DMS53 (cell line): Measurements from ENCODE around the gene PTCD3.

Experiments
- DNase-seq: peaks from one replicate; lab custom pipeline; 2025; lab: John Stamatoyannopoulos, UW

Gene PTCD3

DNA sequence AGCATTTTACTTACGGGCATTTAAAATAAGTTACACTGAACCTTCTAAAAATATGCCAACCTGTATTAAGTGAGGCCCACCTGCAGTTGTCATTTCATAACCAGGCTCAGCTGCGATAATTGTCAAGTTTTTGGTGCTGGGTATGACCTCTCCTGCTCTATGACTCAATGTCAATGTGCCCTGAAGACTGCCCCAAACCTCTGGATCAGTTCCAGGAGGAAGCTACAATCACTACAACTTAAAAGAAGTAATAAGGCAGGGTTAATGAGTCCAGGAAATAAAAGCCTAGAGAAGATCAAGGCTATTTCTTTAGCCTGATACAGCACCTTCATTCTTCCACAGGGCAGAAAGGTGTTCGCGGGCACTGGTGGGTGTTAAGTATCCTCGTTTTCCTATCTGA is 23.3 kb upstream of the PTCD3 start:
- DNase-seq = no peak

DNA sequence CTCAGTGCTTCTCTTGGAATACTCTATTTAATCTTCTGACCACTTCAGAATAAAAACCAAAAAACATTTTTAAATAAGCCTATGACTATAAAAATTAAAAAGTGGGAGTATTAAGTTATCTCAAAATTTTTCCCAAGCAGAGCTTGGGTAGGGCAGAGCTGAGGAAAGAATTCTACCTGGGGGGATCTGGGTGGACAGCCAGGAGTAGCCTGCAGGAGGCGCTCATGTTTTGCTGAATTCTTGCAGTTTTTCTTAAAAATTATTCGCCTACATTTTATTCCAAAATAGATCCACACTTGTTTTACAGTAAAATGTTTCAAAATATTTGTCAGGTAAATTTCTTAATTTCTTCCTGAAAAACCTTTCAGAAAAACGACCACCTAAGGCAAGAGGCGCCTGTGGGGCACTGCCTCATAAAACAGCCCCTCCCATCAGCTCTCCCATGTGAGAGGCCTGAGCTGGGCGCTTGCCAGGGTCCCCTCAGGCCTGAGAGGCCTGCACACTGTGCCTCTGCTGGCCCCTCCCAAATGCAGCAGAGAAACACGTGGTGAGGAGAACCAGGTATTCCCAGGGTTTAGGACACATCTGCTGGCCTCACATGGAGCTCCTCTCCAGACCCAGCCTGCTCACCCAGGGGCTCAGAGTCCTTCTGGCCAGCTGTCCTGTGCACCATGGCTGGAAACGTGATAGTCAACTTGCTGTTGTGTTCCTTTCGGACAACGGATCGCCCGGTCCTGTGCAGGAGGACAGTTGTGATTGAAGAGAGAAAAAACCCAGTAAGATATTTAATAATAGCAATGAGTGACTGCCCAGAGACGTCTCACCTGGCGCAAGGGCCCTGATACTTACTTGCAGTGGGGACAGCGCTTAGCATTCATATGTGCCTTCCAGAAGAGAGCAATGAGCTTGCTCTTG is 17.8 kb upstream of the PTCD3 start:
- peak; percentile 22 for DNase-seq

DNA sequence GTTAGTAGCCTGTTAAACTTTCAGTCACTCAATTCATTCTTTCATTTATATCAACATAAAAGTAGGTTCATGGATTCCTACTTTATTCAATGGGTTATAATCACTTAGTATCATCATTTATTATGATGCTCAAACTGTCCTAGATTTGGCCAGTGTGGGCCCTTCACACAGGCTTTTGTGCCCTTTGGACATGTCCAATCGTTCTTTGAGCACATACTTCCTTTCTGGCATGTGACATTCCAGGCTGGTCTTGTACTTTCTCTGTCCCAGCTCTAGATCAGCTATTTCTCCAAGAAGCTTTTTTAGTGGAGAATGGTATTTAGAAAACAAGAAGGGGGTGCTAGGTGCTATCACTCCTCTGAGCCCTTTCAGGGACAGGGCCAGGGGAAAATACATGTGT is 11.8 kb upstream of the PTCD3 start:
- DNase-seq = no peak

DNA sequence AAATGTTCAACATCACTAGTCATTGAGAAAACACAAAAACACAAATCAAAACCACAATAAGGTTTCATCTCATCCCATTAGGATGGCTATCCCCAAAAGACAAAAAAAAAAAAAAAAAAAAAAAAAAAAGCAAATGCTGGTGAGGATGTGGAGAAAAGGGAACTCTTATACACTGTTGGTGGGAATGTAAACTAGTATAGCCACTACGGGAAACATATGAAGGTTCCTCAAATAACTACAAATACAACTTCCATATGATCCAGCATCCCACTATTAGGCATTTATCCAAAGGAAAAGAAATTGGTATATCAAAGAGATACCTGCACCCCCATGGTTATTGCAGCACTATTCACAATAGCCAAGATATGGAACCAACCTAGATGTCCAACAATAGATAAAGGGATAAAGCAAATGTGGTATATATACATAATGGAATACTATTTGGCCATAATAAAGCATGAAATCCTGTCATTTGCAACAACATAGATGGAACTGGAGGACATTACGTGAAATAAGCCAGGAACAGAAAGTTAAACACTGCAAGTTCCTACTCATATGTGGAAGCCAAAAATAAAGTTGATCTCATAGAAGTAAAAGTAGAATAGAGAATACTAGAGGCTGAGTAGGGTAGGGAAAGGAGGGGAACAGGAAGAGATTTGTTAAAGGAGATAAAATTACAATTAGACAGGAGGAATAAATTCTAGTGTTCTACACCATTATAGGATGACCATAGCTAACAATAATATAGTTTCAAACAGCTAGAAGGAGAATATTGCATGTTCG is 8.7 kb upstream of the PTCD3 start:
- no peak for DNase-seq

DNA sequence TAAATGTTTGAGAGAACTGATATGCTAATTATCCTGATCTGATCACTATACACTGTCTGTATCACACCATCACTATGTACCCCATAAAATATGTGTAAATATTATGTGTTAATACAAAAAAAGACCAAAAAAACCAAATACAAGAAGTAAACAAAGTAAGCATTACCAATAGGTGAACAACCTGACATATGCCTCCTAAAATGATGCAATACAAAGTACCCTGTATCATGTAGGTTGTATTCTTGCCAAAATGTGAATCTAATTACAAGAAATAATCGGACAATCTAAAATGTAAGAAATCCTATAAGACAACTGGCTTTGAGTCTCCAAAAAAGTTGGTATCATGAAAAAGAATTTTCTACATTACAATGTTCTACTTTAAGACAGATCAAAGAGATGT is 8.1 kb upstream of the PTCD3 start:
- no peak for DNase-seq

DNA sequence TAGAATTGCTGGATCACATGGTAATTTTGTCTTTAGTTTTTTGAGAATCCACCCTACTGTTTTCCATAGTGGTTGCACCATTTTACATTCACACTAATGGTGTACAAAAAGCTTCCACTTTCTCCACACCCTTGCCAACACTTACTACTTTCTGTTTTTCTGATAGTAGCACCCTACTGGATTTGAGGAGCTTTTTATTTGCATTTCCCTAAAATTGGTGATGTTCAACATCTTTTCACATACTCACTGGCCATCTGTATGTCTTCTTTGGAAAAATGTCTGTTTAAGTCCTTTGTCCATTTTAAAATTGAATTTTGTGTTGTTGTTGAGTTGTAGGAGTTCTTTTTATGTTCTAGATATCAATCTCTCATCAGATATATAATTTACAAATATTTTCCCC is 3.9 kb upstream of the PTCD3 start:
- no peak for DNase-seq

DNA sequence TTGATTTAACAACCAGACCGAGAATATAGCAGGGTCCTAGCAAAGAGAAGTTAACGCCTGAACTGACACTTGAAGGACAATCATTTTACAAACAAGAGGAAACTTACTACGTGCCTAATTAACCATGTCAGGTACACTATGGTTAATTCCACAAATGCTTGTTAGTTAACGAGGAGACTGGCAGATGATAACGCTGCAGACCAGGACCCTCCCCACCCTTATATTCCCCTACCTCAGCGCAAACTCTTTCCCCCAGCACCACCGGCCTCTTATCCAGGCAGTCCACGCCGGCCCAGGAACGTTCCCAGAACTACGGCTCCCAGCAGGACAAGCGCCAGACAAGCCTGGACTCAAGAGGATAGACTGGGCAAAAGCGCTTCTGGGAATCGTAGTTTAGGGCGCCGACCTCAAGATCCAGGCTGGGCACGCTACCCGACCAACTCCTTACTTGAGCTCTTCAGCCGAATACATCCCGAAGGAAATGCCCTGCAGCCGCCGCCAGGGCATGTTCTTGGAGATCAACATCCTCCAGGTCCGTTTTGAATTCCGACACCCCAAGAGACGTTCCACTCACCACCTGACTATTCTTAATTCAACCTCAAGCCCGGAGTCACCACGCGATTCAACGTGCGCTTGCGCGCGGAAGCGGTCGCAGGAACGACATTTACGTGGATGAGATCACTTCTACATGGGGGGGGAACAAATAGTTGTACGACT is 625 bp upstream of the PTCD3 start, which contains the start of gene POLR1A:
TSS of gene POLR1A (minus strand) at position 635 of the 717 bp plus-strand sequence. CDS start at position 525, 110 bp downstream.
- peak; percentile 98 for DNase-seq

DNA sequence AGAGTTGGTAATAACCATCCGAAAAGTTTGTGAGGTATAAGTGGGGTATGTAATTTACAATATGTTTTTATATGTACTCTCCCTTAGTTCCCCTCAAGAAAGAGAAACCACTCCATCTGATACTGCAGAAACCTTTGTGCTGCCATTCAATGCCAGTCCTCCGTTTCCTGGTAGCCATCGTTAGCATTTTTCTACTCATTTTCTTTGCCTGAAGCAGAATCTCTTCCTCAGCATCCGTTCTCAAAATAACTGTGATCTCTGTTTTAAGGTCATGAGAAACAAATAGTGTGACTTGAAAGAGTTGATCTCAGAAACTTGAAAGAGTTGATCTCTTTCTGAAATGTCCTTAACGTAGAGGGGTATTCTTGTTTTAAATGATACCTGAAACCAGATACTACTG is 996 bp downstream of the PTCD3 start:
- peak; percentile 19 for DNase-seq

DNA sequence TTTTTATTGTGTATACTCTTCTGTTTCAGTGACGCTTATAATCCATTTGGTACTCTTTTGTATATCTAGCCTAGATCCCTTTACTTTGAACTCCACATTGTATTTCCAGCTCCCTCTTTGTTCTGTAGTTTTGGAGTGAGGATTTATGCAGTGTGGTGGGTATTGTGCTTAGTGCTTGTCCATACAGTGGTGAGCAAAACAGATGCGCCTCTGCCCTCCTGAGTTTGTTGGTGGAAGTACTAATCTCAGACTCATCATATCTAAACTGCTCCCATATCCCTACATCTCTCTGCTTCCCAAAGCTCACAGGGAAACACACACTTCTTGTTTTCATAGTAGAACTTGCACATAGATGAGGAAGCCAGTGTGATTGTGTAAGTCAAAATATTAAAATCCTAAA is 12.1 kb downstream of the PTCD3 start:
- DNase-seq = no peak

DNA sequence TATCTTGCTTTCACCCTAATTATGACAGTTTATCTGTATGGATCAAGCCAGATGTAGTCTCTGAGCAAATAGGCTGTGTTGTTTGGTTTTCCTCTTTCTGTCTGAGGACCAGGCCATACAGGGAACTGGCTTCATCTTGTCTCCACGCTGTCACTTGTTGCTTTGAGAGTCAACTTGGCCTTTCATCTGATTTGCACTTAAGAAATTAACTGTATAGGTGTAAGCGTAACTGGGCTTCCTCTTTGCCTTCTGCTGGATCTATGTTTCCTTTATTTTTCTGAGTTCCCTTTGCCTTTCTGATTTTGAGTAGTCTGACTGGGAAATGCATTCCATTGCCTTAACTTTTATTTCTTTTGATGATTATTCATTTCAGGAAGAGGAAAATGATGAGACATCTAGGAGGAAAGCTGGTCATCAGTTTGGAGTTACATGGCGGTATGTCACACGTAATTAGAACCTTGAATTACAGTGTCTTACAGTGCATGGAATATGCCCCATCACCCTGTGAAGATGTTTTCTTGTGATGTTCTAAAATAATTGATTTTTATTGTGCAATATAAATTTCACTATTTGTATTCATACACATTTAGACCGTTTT is 17.4 kb downstream of the PTCD3 start:
- no peak for DNase-seq

DNA sequence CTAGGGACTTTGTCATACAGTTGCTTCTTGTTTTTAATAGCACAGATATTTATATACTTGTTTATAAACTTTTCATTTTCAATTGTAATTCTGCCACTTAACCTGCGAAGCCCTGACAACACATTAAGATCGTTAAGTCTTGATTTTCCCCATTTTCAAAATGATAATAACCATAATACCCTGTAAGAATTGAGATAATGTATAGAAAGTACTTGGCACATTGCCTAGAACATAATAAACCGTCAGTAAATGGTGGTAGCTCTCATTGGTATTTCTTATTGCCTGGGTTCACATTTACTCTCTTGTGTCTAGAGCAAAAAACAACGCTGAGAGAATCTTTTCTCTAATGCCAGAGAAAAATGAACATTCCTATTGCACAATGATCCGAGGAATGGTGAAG is 18.6 kb downstream of the PTCD3 start:
- DNase-seq = no peak

DNA sequence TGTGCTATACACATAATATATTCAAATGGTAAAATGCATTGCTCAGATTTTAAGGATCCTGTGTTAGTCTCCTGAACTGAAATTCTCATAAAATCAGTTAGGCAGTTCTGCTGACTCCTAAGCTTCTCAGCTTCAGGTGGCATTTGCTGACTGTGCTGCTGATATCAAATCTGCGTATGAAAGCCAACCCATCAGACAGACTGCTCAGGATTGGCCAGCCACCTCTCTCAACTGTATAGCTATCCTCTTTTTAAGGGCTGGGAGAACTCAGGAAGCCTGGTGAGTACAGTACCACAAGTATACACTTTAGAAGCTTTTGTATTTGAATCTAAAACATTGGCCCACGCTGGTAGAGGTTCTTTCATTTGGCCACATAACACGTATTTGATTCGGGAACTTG is 28.7 kb downstream of the PTCD3 start:
- DNase-seq = no peak

DNA sequence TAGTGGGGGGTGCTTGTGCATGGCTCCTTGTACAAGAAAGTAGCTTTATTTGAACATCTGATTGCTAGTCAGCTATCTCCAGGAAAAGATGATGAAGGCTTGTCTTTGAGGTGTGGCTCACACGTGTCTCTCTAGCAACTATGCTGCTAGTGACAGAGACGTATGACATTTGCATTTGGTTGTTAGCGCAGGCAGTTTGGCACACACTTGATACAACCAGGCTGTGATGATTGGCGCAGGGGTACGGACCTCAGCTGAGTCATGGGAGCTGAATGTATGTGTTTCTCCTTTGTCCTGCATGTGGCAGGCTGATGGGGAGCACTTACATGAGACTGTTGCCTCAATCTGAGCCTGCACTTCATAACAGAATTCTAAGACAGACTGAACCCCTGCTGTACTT is 29.6 kb downstream of the PTCD3 start:
- DNase-seq = no peak

DNA sequence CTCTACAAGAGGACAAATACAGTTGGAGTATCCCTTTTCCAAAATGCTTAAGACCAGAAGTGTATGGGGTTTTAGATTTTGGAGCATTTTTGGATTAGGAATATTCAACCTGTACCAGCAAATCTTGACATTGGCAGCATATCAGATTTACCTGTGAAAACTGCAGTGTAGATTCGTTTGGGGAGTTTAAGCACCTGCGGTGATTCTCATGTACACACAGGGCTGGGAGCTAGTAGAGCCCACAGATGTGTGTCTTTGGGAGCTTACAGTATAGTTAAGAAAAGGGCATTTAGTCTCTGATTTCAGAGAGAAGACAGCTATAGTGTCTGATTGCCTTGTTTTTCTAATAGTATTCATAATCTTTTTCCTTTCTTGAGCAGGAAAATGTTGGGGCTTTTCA is 30.1 kb downstream of the PTCD3 start:
- no peak for DNase-seq

DNA sequence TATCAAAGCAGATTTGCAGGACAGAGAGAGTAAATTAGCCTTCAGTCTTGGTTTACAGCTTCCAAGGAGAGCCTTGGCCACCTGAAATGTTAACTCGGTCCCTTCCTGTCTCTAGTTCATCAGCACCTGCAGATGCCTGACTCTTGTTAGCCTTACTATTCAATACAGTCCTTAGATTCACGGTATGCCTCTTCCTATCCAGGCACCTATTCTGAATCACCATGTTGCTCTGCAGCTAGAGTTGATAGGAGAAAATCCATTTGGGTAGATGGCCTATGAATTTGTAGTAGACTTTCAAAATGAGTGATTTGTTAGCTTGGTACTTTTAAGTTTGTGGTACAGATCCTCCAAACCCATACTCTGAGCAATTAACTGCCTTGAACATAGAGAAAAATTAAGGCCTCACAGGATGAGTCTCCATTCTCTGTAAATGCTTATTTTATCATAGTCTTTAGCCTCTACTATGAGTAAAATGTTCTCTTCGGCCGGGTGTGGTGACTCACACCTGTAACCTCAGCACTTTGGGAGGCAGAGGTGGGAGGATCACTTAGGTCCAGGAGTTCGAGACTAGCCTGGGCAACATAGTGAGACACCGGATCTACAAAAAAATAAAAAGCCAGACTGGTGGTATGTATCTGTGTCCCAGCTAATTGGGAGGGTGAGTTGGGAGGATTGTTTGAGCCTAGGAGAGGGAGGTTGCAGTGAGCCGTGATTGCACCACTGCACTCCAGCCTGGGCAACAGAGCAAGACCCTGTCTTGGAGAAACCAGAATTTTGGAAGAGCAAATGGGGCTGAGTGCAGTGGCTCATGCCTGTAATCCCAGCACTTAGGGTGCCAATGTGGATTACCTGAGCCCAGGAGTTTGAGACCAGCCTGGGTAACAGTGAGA is 32.9 kb downstream of the PTCD3 start:
- no peak for DNase-seq

DNA sequence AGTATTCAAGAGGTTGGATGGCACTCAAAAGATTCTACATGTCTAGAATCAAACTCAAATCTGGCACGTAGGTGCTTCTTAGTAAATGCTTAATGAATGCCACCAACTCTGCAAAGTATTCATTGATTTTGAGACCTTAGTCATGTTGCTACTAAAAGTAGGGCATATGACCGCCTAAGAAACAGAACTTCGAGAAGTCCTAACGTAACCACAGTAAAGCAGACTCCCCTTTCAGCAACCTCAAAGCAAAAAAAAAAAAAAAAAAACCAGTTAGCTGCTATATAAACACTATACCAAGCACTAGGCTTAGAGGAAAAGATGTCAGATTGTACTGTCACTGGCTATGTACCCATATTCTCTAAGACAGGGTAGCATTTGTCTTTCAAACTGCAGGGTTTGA is 33.9 kb downstream of the PTCD3 start:
- no peak for DNase-seq

DNA sequence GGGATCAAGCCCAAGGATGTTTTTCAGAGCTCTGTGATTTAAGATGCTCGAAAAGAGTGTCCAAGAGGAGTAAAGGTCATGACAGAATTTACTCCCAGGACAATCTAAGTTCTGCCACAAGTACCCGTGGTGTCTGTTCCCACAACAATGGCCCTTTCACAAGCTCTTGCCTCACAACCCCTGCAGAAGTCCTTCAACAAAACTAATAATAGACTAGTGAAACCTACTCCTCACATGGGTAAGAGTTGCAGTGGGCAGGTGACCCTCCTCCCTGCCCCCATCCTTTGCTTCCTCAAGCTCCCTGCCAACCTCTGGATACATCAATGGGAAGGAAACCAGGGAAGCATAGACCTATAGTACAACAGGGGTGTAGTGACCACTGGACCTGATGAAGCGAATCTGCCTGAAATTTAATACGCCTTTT is 34.9 kb downstream of the PTCD3 start:
- no peak for DNase-seq

DNA sequence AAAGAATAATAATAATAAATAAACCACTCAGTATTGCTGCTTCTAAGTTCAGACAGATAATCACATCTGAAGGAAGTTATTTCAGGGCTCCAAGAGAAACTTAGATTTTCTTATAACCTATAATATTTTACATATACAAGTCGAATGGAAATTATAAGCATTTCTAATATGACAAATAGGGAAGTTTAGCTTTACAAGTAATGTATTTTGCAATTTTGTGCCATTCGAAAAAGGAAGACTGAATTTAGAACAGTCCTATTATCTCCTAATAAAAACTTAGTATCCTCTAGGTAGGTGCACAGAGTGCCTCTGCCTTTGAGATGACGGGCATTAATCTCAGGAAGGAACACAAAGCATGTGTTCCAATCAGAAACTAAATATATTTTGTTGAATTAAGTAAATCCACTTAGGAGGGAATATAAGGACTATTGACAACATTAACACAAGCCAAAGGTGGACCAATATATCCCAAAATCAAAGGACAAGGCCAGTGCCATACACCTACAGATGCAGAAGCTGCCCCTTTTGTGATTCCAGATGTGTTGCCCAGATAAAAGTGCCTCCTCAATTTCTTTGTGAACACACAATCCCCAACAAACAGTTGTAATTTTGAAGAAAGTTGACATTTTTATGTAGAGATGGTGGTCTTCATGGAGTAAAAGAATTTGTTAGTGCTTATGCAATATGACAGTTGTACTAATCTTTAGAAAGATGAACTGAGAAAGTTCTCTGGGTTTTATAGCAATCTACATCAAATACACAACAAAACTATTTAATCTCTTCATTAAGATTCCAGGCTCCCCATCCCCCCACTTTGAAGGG is 36.6 kb downstream of the PTCD3 start:
- no peak for DNase-seq

DNA sequence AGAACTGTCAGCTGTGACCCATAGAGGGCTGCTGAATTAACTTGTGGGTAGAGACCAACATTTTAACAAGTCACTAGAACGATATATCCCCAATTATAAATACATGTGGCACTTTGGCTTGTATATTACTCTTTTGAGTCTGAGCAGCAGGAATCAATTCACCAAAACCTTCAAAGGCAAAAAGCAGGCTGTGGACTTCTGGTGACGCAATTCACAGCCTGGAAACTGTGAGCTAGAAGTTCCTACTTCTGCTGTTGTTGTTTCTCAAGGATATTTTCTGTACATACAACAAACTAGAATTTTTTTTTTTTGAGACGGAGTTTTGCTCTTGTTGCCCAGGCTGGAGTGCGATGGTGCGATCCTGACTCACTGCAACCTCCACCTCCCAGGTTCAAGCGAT is 37.3 kb downstream of the PTCD3 start:
- DNase-seq = no peak
